IPS DF 6.9 (cell line): ENCODE measurements around the gene DERL2.
"Not testable (repeated sequence)": the region's sequence is repeated elsewhere in the genome, so short reads cannot be mapped to it uniquely, and the experiment has no call there.

Experiments used
- DNase-seq: peaks from one replicate; pipeline ENCODE4 v3.0.0-alpha.2; 2013; ENCODE audit warnings: low read depth, low spot score
- H3K27ac ChIP-seq: one replicate; pipeline ENCODE4 v1.5.1; 2013; ENCODE audit warnings: low read length, control low read depth
- H3K27me3 ChIP-seq: 2 replicates; pipeline ENCODE4 v1.6.1; 2013; ENCODE audit warnings: mild to moderate bottlenecking, low read length; ENCODE audit not compliant: control insufficient read depth, insufficient read depth
- H3K36me3 ChIP-seq: 2 replicates; pipeline ENCODE4 v1.6.1; 2013; ENCODE audit warnings: low read length; ENCODE audit not compliant: control insufficient read depth, insufficient read depth
- H3K4me1 ChIP-seq: 2 replicates; pipeline ENCODE4 v1.6.1; 2013; ENCODE audit warnings: low read length; ENCODE audit not compliant: control insufficient read depth, insufficient read depth
- H3K4me3 ChIP-seq: 2 replicates; pipeline ENCODE4 v1.5.1; 2013; ENCODE audit warnings: mild to moderate bottlenecking, low read length
- H3K9me3 ChIP-seq: 2 replicates; pipeline ENCODE4 v1.6.1; 2013; ENCODE audit warnings: low read length, inconsistent platforms; ENCODE audit not compliant: control insufficient read depth, insufficient read depth
- WGBS: extraction: QIAGEN DNeasy Blood & Tissue Kit; methylation state at CpG from one replicate; pipeline ENCODE4 v1.1.7; 2013; ENCODE audit warnings: mixed read lengths, missing lambda C conversion rate; ENCODE audit not compliant: insufficient read length, insufficient coverage; 5-methylcytosine and 5-hydroxymethylcytosine counted together

DERL2 gene

DNA sequence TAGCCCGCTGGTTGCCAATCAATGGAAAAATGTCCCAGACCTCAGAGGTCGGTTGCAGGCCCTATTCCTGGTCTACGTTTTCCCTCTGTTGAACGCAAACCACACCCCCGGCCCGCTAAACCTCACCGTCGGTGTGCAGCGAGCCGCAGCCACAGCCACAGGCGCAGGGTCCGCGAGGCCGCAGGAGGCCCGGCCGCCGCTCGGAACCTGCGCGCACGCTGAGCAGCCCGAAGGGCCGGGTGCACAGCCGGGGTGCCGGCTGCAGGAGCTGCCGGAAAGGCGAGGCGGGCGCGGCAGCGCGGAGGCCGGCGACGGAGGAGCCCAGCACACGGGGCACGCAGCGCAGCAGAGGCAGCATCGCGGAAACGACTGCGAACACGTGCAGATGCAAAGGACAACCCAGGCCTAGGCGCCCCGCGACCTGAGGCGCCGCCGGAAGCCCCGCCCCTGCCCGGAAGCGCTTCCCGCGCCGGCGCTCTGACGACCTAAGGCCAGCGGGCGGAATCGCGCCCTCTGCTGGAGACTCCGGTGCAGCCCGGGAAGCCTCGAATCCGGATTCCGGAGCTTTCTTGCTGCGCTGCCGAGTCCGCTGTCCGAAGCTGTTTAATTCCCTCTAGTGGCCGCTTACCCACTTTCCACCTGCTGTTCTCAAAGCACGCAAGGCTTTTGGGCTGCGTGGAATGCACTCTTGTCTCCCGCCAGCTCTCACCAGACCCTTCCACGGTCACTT lies 47.1 kb downstream of the DERL2 start, which contains the start of gene C1QBP:
Gene C1QBP, minus strand, starts transcription at position 440 of the 730 bp plus-strand sequence. Its CDS starts 82 bp downstream, at position 358.
- WGBS: no CpG with 5 or more reads among the region's 75 CpGs
- peaks cover 24% of the 10 kb centered on the region for H3K36me3 ChIP-seq
- H3K4me3 ChIP-seq: peak within 1 kb of the TSS; percentile 100
- no peaks in the 10 kb centered on the region for H3K9me3 ChIP-seq
- peak; percentile 91 for DNase-seq
- no peaks in the 10 kb centered on the region for H3K27me3 ChIP-seq
- H3K27ac ChIP-seq: no peak within 1 kb of the TSS
- H3K4me1 ChIP-seq: 0 out of 2 replicates have a peak, but pooled peaks cover 1% of the 10 kb centered on the region

DNA sequence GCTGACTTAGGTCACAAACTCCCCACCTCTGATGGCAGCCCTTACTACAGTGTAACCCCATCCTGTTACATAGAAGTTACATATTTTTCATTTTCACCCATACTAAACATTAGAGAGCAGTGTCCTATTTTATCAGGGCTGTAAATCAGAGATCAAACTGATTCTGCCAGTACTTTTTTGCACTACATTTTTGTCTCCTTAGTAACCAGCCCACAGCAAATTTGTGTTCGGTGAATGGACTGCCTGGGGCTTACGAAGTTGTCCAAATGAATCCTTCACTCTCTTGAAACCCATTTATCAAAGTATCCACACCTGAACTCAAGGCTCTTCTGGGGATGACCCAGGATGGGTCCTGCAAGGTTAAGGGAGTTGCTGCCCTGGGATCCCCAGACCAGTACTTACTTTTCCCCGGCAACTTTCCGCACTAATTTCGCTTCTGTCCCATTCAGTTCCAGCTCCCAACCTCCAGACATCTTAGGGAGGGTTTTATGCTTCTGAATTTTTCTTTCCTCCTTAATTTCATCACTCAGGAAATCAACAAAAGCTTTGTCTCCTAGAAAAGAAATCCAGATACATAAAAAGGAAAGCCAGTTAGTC lies 48.2 kb downstream of the DERL2 start:
- peaks cover 25% of the 10 kb centered on the region for H3K36me3 ChIP-seq
- H3K9me3 ChIP-seq: no peaks in the 10 kb centered on the region
- no CpG with 5 or more reads among the region's 5 CpGs for WGBS
- H3K4me1 ChIP-seq: 0 out of 2 replicates have a peak, but pooled peaks cover 1% of the 10 kb centered on the region
- DNase-seq: no peak
- peak overlapping the region; percentile 100; the same call in 1 of the 2 replicates for H3K4me3 ChIP-seq
- H3K27me3 ChIP-seq: no peaks in the 10 kb centered on the region
- no peak overlapping the region for H3K27ac ChIP-seq

DNA sequence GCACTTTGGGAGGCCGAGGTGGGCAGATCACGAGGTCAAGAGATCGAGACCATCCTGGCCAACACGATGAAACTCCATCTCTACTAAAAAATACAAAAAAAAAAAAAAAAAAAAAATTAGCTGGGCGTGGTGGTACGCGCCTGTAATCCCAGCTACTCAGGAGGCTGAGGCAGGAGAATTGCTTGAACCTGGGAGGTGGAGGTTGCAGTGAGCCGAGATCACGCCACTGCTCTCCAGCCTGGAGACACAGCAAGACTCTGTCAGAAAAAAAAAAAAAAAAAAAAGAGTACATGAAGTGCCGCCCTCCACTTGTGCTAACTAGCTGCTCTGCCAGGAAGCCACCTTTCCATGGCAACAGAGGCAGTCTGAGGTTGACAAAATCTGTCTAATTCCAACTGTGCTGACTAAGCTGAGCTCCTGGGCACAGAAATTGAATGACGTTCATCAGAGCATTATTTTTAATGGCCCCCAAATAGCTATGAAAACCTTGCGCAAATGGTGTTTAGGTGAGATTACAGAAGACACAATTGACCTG lies 50.1 kb downstream of the DERL2 start:
- H3K4me3 ChIP-seq, H3K9me3 ChIP-seq, H3K27ac ChIP-seq, H3K27me3 ChIP-seq, H3K4me1 ChIP-seq, DNase-seq: not testable (repeated sequence)
- no CpG with 5 or more reads among the region's 12 CpGs for WGBS
- H3K36me3 ChIP-seq: peaks cover 36% of the 10 kb centered on the region

DNA sequence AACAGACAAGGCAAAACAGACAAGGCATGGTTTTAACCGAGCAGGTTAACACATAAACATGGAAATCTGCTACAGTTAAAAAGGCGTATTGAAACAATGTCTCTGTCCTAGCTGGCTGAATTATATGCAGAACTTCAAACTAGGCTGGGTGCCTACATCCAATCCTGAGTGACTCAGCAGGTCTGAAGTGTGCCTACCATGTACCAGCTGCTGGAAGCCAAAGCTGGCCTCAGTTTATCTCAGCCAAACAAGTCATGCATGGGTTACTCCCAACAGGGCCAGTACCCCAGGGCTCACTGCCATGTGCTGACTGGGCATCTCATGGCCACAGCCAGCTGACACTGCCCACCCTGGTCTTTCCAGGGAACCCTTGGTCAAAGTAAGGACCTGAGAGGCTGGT lies 51.0 kb downstream of the DERL2 start:
- no peaks in the 10 kb centered on the region for H3K27me3 ChIP-seq
- DNase-seq: no peak
- H3K4me1 ChIP-seq: 0 out of 2 replicates have a peak, but pooled peaks cover 1% of the 10 kb centered on the region
- no CpG with 5 or more reads among the region's 2 CpGs for WGBS
- H3K36me3 ChIP-seq: peaks cover 38% of the 10 kb centered on the region
- no peak overlapping the region for H3K27ac ChIP-seq
- no peaks in the 10 kb centered on the region for H3K9me3 ChIP-seq
- H3K4me3 ChIP-seq: no peak overlapping the region

DNA sequence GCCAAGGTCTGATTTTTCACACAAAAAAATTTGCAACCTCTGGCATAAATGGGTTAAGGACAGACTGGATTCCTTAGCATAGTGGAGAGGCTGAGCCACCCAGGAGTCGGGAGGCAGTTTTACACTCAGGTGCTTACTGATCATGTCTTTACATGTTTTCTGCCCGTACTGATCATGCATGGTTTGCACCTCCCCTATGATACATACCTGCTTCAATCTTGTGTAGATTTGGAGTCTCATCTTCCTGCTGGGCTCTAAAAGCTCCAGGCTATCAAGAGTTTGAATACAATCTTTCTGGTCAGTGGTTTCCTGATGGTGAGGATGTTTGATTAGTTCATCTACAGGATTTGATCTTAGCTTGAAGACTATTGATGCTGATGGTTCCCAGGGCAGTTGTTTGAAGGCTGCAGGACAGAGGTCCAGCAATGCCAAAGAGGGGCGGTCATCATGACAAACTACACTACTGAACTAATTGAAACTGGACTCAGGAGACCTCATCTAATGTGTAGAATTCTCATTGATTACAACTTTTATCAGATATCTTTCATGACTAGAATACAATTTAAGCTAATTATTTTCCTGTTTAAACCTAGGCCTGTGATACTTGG lies 53.9 kb downstream of the DERL2 start:
- Histone ChIP-seq H3K27me3 (no peaks in the 10 kb centered on the region), H3K9me3 (no peaks in the 10 kb centered on the region), H3K4me3 (no peak overlapping the region), H3K36me3 (peaks cover 48% of the 10 kb centered on the region), H3K4me1 (0 out of 2 replicates have a peak, but pooled peaks cover 1% of the 10 kb centered on the region), H3K27ac (no peak overlapping the region)
- WGBS: no CpG with 5 or more reads among the region's 3 CpGs
- no peak for DNase-seq

DNA sequence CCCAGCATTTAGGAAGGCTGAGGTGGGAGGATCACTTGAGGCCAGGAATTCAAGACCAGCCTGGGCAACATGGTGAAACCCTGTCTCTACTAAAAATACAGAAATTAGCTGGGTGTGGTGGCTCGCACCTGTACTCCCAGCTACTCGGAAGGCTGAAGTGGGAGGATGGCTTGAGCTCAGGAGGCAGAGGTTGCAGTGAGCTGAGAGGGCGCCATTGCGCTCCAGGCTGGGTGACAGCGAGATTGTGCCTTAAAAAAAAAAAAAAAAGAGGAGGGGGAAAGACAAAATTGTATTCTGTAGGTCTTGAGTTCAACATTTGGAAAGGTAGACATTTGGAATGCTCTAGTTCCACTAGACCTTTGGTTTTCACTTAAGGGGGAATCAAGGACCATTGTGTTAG lies 54.7 kb downstream of the DERL2 start:
- H3K4me3 ChIP-seq, H3K27me3 ChIP-seq, H3K4me1 ChIP-seq, H3K27ac ChIP-seq, H3K9me3 ChIP-seq, DNase-seq: not testable (repeated sequence)
- no CpG with 5 or more reads among the region's 5 CpGs for WGBS
- peaks cover 48% of the 10 kb centered on the region for H3K36me3 ChIP-seq

DNA sequence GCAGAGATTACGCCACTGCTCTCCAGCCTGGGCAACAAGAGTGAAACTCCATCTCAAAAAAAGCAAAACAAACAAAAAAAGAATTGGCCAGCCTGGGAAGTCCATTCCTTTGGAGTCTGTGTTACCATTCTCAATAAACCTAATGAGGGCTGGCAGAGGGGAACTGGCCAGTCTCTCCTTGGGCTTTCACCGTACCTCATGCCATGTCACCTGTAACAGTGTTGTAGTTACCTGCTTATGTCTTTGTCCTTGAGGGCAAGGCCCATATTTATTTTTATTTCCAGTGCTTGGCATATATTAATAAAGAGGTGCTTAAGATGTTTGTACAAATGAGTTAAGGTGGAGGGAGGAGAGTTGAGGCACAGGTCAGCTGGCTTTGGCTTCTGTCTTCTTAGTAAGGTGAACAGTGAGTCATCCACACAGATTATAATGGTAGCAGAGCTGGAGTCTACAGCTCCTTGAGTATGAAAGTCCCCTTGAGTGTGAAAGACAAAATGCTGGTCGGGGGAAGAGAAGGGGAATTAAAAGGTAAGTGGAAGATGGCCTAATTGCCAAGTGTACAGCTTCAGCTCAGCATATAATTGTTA lies 55.5 kb downstream of the DERL2 start:
- H3K36me3 ChIP-seq: peaks cover 50% of the 10 kb centered on the region
- H3K9me3 ChIP-seq: no peaks in the 10 kb centered on the region
- 0 out of 2 replicates have a peak, but pooled peaks cover 1% of the 10 kb centered on the region for H3K4me1 ChIP-seq
- no CpG with 5 or more reads among the region's 3 CpGs for WGBS
- no peak for DNase-seq
- no peak overlapping the region for H3K27ac ChIP-seq
- no peaks in the 10 kb centered on the region for H3K27me3 ChIP-seq
- H3K4me3 ChIP-seq: no peak overlapping the region

DNA sequence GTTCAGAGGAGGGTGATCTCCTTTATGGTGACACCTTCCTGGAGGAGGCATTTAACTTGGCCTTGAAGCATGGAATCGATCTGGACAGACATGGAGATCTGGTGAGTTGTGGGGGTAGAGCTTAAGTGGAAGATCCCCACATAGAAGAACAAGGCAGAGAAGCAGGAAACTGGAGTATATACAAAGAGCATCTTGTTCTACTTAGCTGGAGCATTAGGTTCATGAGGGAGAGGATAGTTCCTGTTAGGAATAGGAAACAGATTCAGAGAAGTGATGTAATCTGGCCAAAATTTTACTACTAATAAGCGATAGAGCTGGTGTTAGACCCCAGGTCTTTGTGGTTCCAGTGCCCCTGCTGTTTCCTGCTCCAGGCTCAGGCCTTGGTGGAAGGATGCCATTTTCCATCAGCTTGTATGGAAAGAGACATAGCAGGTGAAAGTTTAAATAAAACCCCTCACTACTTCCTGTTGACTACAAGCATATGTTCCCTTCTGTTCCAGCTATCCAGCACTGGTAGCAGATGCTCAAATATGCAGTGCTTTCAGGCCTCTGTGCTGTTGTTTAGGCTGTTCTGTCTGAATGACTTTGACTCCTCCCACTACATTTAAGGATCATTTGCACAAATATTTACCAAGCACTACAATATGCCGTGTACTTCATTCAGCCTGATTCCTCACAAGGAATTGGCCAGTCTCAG lies 56.6 kb downstream of the DERL2 start:
- H3K9me3 ChIP-seq: no peaks in the 10 kb centered on the region
- no peak overlapping the region for H3K4me3 ChIP-seq
- peaks cover 44% of the 10 kb centered on the region for H3K36me3 ChIP-seq
- WGBS: no CpG with 5 or more reads among the region's 3 CpGs
- DNase-seq: no peak
- H3K27me3 ChIP-seq: no peaks in the 10 kb centered on the region
- H3K27ac ChIP-seq: no peak overlapping the region
- no peaks in the 10 kb centered on the region for H3K4me1 ChIP-seq

DNA sequence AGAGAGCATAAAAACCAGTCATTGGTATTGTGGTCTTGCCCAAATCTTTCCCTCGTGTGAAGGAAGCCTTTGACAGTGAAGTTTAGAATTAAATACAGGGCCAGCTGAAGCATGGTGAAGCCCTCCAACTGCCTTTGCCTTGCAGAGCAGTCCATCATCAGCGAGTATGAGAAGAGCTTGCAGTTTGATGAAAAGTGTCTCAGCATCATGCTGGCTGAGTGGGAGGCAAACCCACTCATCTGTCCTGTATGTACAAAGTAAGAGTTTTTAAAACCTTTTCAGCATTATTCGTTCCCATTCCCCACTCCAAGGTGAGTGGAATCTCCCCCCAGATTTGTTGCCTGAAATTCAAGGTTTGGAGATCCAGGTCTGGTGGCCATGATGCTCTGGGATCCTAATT lies 60.2 kb downstream of the DERL2 start:
- peaks cover 29% of the 10 kb centered on the region; the same call in 1 of the 2 replicates for H3K36me3 ChIP-seq

DNA sequence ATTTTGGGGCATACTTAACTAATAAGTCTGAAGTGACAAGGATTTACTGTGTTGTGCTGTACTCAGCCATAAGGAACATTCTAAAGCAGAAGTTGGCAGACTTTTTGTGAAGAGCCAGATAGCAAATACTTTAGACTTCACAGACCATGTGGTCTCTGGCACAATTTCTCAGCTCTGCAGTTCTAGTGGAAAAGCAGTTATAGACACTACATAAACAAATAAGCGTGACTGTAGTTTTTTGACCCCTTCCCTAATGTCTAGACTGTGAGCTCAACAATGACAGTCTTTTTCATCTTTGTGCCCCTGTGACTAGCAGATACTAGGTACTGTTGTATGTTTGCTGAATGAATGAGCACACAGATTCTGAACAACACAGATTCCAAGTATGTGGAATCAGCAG lies 61.1 kb downstream of the DERL2 start:
- no peak for DNase-seq
- no peaks in the 10 kb centered on the region for H3K27me3 ChIP-seq
- no peaks in the 10 kb centered on the region for H3K9me3 ChIP-seq
- H3K36me3 ChIP-seq: peaks cover 28% of the 10 kb centered on the region; the same call in 1 of the 2 replicates
- no peak overlapping the region for H3K4me3 ChIP-seq
- WGBS: no CpG with 5 or more reads among the region's 1 CpG
- no peaks in the 10 kb centered on the region for H3K4me1 ChIP-seq
- no peak overlapping the region for H3K27ac ChIP-seq

More for the DNA sequence above, 60.2 kb downstream of the DERL2 start:
- WGBS: no CpG with 5 or more reads among the region's 3 CpGs
- no peak overlapping the region for H3K4me3 ChIP-seq
- H3K27ac ChIP-seq: no peak overlapping the region
- H3K4me1 ChIP-seq: no peaks in the 10 kb centered on the region
- H3K9me3 ChIP-seq: no peaks in the 10 kb centered on the region
- no peak for DNase-seq
- no peaks in the 10 kb centered on the region for H3K27me3 ChIP-seq
